C4-2B (cell line): ENCODE measurements around the gene ARSB.
"Not testable (repeated sequence)": the region's sequence is repeated elsewhere in the genome, so short reads cannot be mapped to it uniquely, and the experiment has no call there.

Source experiments
- CTCF ChIP-seq: fragments of 450-650 bp; conservative IDR thresholded peaks from 2 replicates; pipeline ENCODE4 v1.5.1; 2017; ENCODE audit warnings: mild to moderate bottlenecking
- ZFX ChIP-seq: fragments of 450-650 bp; IDR thresholded peaks from 2 replicates; pipeline ENCODE4 v1.6.1; 2017

DNA sequence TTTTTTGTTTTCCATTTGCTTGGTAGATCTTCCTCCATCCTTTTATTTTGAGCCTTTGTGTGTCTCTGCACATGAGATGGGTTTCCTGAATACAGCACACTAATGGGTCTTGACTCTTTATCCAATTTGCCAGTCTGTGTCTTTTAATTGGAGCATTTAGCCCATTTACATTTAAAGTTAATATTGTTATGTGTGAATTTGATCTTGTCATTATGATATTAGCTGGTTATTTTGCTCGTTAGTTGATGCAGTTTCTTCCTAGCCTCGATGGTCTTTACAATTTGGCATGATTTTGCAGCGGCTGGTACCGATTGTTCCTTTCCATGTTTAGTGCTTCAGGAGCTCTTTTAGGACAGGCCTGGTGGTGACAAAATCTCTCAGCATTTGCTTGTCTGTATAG, 133.2 kb downstream of the ARSB start:
- TF ChIP-seq CTCF, ZFX: not testable (repeated sequence)
